Measurements from ENCODE around the gene PREX1.
"Not testable (repeated sequence)": the region's sequence is repeated elsewhere in the genome, so short reads cannot be mapped to it uniquely, and the experiment has no call there.

PREX1 gene

DNA sequence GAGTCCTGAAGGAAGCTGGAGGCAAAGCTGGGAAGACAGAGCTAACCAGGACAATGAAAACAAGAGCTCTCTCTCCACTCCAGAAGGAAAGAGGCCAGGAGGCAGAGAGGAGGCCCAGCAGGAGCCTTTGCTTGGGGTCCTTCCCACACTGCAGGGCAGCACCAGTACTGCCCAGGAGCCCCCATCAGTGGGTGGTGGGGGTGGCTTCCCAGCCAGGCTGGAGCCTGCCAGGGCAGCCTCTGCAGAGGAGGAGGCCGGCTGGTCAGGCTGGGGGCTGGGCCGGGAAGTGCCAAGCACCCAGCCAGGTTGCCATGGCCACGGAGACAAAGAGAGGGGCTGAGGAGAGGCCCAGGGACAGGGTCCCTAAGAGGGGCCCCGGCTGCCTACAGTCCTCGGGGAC, 33.4 kb downstream of the PREX1 start:
- no peak for DNase-seq (ENCODE audit: low spot score)

DNA sequence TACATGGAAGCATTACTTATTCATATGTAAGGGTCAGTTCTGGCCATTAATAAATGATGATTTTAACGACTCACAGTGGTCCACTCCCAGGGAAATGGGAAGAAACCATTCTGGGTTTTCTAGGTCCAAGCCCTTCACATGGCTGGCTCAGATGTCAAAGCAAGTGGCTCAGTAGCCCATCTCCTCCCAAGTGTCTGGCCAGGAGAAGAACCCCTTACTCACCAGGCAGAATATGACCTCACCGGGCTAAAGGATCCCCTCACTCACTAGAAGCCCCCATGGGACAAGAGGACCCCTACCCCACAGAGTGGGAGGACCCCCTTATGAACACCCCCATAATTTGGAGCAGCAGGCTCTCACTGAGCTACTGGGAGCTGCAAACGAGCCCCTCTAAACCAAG, 34.0 kb downstream of the PREX1 start:
- DNase-seq (ENCODE audit: low spot score): no peak

DNA sequence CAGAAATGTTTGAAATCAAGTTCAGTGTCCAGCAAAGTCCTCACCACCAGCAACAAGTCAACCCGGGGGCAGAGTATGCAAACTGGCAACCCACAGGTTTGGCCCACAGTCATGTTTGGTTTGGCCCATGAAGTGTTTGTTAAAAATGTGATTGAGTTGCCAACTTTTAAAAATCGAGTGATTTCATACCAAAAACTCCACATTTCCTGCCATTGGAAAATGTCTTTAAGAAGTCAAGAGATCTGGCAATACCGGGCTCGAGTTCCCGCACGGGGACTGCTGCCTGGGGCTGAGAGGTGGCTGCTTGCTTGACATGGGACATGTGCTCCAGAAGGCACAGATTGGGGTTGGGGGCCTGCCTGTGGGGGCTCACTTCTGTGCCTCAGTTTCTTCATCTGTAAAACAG, 36.1 kb downstream of the PREX1 start:
- DNase-seq (ENCODE audit: low spot score): no peak

DNA sequence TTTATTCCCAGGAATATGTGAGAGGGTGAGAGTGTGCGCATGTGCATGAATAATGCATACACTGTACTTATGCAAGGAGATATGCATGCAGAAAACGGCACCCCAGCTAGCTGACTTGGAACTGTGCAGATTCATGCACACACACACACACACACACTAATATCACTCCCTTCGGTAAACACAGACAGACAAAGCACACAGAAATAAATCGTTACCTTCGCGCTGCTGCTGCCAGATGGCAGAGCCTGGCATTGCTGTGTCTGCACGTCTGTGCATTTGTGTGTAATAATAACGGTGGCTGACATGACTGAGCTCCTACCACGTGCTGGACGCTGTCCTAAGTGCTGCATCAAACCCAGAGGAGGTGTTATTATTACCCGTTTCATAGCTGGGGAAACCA, 36.8 kb downstream of the PREX1 start:
- no peak for DNase-seq (ENCODE audit: low spot score)

DNA sequence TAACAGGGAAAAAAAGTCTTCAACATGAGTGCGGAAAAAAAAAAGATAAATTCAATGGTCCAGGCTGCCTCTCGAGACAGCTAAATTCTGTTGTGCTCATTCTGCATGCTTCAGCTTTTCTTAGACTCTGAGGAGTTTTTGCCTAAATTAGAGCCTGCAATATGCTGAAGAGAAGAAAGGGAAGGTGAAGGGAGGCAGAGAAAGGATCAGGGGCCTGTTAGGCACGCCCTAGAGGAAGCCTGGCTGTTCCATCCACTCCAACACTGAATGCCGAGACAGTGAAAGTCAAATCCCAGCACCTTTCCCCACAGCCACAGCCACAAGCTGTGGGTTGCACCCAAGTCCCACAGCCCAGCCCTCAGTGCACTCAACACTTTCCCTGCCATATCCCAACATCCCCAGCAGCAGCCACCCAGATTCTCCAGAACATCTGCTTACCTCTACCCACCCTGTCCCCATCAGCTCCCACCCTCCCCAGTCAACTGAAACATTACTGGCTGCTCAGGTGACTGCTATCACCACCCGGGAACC, 37.3 kb downstream of the PREX1 start:
- no peak for DNase-seq (ENCODE audit: low spot score)

DNA sequence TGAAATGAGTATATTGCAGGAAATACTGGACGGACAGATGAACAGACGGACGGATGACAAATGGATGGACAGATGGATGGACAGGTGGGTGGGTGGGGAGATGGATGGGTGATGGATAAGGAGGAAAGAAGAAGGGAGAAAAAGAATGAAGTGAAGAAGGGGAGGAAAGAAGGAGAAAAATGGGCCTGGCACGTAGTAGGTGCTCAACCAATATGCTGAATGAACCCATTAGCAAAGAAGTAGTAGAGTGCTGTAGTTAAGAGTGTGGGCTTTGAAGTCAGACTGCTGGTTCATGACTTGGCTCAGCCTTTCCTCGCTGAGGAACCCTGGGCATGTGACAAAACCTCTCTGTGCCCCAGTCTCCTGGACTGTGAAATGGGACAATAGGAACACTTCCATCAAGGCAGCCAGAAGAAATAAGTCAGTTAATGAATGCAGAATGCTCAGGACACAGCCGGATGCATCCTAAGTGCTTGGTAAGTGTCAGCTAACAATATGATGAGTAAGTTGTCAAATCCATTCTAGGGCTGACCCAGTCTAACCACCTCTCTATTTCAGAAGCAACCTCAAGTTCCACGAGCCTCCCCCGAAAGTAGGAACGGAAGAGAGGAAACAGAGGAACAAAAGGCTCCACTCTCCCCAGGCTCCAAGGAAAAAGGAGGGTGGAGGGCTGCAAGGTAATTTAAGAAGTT, 37.9 kb downstream of the PREX1 start:
- DNase-seq (ENCODE audit: low spot score): no peak

DNA sequence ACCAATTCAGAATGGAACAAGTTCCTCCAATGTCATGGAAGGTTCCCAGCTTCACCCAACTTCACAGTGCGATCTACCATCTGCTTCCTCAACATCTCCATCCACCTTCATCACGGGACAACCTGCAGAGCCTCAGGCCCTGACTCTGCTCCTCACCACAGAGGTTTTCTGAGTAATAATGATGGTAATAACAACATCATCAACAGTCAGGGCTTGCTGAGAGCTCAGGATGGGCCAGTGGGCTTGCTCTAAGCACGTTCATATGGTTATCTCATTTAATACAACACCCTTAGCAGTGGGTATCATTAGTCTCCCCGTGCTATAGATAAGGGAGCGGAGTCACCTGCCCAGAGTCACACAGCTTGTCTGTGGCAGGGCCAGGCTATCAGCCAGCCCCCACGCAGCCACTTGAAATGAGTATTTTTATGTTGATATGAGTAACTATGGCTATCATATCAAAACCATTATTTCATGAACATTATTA, 38.6 kb downstream of the PREX1 start:
- DNase-seq (ENCODE audit: low spot score): no peak

DNA sequence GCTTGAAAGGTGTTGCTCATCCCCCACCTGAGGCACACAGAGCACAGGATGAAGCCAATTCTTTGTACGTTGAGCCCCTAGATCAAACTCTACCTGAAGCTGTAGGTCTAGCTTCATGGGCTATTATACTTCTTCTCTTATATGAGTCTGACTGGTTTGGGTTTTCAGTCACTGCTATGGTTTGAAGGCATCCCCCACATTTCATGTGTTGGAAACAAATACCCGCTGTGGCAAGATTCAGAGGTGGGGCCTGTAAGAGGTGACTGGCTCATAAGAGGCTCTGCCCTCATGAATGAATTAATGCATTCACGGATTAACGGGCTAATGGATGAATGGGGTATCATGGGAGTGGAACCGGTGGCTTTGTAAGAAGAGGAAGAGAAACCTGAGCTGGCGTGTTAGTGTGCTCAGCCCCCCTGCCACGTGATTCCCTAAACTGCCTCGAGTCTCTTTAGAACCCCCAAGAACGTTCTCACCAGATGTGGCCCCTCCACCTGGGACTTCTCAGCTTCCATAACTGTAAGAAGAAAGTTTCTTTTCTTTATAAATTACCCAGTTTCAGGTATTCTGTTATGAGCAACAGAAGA, 39.2 kb downstream of the PREX1 start:
- DNase-seq (ENCODE audit: low spot score): no peak

DNA sequence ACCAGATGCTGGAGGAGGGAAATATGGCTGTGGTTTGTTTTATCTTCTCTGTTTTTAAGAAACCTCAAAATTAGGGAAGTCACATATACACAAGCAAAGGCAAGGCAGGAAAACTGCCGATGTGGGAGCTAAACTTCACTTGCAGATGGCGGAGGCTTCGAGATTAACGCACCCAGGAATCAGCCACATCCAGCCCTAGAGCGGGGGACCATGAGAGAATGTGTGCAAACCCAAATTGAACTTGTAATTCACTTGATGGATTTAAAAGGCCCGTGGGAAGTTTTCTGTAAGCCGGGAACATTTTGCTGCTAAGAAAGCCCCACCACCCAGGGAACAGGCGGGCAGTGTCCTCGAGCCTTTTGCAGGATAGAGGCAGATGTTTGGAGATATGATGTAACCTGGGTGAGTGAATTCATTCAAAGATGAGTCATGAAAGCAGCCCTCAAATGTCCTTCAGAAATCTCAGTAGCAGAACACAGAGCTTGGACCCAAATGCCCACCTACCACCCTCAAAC, 39.9 kb downstream of the PREX1 start:
- DNase-seq (ENCODE audit: low spot score): no peak

DNA sequence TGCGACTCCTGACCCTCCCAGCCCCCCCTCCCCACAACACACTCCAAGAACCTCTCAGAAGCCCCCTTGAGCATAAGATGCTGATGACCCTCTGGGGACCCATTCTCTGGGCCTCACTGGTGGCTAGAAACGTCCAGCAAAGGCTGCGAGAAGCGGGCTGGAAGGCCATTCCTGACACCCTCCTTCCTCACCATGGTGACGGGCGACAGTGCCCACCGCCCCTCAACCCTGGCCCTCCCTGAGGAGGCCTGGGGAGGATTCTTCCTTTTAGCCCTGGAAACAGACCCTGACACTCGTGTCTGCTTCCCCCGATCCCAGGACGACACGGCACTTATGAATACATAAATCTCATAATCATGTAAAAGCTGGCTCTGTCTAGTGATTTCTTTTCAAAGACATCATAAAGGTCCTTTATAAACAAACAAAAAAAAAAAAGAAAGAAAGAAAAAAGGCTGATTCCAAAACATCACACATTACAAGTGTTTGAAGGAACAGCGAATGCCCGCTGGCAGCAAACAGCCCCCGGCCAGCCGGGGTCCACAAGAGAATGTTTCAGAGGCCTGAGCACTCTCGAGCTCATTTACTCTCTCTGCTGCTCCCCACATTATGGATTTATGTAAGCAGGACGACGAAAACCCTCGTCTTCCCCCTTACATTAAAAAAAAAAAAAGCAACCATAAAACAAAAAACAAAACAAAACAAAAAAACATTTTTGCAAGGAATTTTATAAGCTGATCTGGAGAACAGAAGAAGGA, 40.7 kb downstream of the PREX1 start:
- no peak for DNase-seq (ENCODE audit: low spot score)

DNA sequence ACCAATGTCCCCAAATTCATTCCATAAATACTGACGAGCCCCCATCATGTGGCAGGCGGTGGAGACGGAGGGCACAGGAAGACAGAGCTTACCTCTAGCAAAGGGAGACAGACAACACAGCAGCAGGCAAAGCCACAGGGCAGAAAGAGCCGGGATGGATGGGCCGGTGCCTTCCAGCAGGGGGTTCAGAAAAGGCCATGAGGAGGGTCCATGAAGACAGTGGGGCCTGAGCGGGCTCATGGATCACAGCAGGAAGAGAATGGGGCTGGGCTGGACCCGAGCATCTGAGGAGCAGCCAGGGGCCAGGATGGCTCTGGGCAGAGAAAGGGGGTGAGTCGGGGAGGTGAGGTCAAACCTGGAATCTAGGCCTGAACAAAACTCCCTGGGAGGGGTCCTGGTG, 42.0 kb downstream of the PREX1 start:
- DNase-seq (ENCODE audit: low spot score): no peak

DNA sequence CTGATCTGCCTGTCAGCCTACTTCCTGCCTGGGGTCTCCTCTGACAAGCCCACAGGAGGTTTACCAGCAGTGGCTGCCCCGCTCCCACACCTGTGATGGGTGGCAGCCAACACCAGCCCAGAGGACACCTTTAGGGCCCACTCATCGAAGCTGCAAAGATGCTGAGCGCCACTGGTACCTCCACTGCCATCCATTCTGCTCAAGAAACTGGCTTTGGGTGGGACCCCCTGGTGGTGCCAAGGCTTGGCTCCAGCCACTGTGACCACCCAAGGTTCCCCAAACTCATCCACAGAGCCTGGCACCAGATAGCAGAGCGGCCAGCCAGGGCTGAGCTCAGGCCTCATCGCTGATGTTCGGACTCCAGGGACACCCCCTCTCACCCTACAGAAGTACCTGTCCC, 42.5 kb downstream of the PREX1 start:
- DNase-seq (ENCODE audit: low spot score): no peak

DNA sequence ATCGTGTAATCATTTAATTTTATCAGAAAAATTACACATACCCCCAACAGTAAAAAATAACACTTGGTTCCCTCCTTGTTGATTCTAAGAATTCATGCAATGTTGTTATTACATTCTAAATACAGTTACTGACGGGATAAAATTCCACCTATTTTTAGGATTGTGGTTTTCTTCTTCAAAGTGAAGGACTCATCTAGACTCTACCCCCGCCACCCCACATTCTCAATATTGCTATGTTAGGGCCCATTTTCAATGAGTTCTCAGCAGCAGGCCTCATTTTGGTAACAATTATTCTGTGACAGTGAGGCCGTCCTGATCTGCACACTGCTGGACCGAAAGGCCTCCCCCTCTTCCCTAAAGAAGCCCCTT, 43.5 kb downstream of the PREX1 start:
- DNase-seq (ENCODE audit: low spot score): no peak

DNA sequence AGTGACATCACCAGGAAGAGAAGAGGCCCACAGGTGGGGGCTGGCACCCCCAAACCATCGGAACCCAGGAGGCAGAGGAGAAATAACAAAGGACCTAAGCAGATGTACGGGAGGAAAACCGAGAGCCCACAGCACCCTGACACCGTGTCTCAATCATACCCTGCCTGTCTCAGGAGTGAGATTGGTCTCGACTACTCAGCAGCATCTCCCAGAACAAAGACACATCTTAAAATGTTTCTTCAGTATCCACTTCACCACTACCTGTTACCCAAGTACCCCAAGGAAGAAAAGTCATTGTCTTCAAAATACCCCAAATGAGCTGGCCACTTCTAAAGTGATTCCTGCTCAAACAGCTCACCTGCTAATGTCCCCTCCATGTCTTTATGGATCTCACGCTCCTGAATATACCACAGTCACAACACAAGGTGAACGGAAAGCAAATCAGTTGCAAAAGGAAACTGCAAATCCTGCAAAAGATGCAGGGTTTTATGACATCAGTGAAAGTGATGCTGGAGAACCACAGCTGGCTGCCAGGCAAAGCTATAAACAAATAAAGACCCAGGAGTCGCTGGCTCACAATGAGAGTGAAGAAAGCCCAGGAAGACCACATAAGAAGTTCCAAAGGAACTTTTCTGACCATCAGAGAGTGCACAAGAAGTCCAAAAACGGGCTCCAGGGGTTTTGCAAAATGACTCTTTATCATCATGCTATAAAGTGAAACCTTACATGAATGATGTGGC, 44.1 kb downstream of the PREX1 start:
- no peak for DNase-seq (ENCODE audit: low spot score)

DNA sequence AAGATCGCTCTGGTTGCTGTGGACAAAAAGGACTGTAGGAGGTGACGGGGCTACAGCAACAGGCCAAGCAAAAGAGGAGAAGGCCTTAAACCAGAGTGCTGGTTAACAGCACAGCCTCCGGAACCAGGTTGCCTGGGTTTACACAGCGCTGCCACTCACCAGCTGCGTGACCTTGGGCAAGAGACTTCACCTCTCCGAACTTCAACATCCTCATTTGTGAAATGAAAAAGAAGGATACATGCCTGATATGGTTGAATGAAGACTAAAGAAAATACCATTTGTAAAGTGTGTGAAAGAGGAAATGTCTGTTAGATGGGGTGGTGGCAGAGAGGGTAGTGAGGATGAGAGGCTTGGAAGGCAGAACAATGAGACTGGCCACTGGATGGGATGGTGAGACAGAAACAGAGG, 44.9 kb downstream of the PREX1 start:
- DNase-seq (ENCODE audit: low spot score): no peak

DNA sequence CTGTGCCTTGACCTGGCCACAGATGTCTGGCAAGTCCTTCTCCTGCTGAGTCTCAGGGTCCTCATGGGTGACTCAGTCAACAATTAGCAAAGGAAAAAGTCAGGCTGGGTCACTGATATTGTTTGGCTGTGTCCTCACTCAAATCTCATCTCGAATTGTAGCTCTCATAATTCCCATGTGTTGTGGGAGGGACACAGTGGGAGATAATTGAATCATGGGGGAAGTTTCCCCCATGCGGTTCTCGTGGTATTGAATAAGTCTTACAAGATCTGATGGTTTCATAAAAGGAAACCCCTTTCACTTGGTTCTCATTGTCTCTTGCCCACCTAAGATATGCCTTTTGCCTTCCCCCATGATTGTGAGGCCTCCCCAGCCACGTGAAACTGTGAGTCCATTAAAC, 45.7 kb downstream of the PREX1 start:
- DNase-seq (ENCODE audit: low spot score): no peak

DNA sequence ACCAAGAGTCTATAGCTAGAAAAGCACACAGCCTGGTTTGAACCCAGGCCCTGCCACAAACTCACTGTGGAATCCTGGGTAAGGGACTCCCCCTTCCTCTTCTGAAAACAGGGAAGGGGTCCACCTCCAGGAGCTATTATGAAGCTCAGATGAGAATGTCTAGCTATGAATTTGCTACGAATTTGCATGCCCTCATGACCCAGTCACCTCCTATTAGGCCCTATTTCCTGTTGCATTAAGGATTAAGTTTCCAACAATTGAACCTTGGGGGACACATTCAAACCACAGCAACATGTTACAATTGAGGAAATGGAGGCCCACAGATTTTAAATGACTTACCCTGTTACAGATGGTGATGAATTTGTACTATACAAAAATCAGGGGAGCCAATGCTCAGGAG, 46.2 kb downstream of the PREX1 start:
- DNase-seq (ENCODE audit: low spot score): no peak

DNA sequence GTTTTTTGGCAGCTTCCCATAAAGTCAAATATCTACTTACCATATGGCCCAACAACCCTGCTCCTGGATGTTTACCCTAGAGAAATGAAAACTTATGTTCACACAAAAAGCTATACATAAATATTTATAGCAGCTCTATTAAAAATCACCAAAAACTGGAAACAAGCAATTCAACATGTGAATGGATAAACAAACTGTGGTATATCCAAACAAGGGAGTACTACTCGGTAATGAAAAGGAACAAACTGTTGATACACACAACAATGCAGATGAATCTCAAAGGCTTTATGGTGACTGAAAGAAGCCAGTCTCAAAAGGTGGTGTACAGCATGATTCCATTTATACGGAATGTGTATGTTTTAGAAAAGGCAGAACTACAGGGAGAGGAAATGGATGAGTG, 48.4 kb downstream of the PREX1 start:
- DNase-seq (ENCODE audit: low spot score): no peak

DNA sequence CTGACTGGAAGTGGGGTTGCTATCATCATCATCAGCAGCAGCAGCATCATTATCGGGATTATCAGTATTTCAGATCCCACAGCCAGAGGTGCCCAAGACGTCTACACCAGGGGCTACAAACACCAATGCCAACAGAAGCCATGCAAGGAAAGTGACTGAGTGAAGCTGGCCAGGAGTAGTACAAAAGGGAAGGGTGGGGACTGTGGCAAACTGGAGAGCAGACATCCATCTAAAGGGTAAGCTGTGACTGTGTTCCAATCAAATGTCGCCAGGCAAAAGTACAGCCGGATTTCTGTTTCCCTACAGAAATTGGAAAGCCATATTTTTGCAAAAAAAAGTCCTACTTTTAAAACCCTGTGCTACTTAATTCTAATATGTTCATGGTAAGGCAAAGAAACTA, 50.0 kb downstream of the PREX1 start:
- DNase-seq (ENCODE audit: low spot score): no peak

DNA sequence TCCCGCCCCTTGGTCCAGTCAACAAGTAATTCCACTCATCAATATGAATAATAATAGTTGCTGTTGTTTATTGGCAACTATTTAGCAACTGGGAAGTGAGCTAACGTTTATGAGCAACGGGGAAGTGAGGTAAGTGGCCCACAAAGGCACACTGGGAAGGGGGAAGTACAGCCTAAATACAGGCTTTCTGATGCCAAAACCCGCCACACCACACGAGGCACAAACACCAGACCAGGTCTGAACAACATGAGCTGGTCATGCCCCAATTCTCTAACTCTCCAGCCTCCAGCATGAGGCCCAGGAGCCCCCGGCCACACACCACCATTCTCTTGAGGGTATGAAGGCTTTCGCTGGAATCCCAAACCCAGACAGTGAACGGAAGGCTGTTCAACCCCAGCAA, 50.8 kb downstream of the PREX1 start:
- no peak for DNase-seq (ENCODE audit: low spot score)

DNA sequence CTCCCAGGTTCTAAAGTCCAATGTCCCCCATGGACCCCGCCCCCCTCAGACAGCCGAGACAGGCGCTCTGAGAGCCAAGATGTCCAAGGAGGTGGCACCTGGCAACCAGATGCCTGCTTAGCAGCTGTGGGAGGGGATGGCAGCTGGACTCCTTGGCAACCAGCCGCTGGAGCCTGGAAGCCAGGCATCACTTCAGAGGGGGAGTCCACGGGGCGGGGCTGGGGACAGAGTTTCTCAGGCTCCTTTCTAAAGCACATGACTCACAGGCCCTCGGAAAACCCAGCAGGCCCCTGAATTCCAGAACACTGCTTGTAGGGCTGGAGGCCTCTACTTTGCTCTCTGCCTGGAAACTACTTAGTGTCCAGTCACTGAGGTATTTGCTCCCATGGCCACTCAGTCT, 51.5 kb downstream of the PREX1 start:
- no peak for DNase-seq (ENCODE audit: low spot score)

DNA sequence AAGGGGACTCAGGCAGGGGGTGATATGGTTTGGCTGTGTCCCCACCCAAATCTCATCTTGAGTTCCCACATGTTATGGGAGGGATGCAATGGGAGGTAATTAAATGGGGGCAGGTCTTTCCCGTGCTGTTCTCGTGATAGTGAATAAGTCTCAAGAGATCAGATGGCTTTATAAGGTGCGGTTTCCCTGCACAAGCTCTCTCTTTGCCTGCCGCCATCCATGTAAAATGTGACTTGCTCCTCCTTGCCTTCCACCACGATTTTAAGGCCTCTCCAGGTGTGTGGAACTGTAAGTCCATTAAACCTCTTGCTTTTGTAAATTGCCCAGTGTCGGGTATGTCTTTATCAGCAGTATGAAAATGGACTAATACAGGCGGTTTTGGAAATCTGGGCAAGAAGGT, 52.3 kb downstream of the PREX1 start:
- not testable (repeated sequence) for DNase-seq (ENCODE audit: low spot score)
